NCI-H1105 (cell line): ENCODE measurements around the gene RTL10.

Experiments
- DNase-seq: peaks from one replicate; lab custom pipeline; 2025; lab: John Stamatoyannopoulos, UW

Gene RTL10

DNA sequence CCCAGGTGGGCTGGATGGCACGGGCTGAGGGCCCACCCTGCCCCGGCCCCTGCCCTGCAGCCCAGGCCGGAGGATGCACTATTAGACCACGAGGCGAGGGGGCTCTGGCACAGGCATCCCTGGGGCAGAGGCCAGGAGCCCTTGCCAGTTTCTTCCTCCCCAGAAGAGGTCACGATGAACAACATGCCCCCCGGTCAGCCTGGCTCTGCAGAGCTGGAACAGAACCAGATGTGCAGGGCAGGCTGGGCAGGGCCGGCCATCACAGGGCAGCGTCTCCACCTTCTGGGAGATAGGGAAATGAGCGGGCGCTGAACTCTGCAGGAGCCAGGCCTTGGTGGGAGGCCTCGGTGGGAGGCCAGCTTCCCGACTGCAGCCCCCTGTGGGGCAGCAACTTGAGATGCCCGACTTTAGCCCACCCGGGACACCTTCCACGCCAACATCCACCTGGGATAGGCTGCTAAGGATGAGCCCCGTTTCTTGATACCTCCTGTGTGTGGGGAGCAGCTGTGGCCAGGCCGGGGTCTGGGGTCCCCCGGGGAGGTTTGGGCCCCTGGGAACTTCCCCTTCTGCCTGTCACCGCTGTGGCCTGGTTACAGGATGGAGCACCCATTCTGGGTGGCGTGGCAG is 21.8 kb upstream of the RTL10 start:
- DNase-seq = no peak

- no peak for DNase-seq
These were observed 21.0 kb upstream of the RTL10 start for GRCh38 chr22:19875531-19876313.

DNA sequence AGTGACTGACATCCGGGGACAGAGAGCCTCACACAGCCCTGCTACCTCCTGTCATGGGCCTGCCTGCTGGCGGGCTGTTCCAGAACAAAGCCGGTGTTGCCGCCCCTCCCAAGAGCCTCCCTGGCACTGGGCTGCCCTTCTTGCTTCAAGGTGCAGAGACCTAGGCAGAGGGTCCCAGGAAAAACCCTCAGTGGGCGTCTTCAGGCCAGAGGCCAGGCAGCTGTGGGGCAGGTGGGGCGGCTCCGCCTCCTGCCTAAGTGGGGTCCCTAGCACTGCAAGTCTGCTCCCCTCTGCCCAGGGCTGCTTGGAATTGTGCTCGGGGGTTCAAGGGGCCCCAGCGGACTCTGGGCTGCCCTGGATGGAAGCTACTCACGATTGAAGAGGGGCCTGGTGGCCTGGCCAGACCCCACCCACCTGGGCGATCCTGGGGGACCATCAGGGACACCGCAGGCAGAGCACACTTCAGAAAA is 20.4 kb upstream of the RTL10 start:
- DNase-seq = no peak

DNA sequence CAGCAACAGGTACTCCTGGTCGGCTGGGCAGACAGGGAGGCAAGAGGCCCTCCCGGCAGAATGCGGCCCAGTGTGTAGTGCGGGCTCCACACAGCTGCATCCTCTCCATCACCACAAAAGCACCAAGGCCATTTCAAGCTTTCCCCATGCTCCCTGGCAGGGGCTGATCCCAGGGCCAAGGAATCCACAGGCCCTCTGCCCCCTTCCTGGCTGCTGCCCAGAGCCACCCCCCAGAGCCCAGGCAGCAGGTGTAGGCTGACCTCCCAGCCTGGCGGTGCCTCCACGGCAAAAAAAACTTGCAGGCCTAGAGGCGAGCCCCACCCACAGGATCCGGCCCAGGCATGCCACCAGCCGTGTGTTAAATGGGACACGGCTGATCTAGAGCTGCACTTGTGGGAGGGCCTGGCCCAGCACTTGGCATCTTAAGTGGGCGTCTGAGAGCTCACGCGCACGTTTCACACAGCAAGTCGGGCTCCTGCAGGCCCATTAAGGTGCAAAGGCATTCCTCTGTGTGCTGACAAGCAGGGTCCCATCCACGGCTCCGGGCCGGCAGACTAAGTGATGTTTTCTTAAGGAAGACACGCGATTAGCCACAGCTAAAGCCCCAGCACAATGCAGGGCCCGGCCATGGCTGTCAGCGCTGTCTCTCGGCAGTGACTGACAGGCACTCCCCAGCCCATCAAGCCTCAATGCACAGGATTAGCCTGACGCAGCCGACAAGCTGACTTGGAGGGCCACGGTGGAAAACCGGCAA is 19.8 kb upstream of the RTL10 start:
- DNase-seq = peak; percentile 49

- no peak for DNase-seq
These were observed 19.3 kb upstream of the RTL10 start for GRCh38 chr22:19873960-19874306.

DNA sequence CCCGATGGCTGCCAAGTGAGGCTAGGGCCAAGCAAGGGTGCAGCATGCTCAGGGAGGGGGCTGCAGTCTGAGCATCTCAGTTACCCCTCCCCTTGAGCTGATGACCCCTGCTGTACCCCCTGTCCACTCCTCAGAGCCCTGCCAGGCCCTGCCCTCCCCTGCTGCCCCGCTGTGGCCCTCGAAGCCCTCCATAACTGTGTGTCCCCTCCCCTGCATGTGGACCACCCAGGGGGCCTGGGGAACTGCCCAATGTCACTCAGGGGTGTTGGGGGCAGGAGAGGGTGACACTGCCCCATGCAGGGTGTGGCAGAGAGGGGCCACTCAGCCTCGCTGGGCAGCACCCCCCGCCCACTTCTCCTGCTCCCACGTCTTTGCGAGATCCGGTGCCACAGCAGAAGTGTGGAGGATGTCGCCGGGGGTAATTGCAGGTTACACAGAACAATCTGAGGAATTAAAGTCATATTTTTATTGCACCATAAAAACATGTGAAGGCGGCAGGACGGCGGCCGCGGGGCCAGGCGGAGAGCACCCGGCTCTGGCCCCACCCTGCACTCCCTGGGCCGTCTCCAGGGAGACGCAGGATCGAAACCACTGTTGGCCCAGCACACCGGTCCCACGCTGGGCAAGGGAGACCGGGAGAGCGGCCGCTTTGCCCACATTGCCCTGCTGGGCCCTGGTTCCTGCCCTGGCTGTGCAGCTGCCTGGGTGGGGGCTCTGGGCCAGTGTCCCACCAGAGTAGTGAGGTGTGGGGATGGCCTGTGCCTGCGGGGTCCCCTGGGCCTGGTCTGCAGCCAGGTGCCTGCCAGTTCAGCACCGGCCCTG is 18.7 kb upstream of the RTL10 start:
- DNase-seq = no peak

DNA sequence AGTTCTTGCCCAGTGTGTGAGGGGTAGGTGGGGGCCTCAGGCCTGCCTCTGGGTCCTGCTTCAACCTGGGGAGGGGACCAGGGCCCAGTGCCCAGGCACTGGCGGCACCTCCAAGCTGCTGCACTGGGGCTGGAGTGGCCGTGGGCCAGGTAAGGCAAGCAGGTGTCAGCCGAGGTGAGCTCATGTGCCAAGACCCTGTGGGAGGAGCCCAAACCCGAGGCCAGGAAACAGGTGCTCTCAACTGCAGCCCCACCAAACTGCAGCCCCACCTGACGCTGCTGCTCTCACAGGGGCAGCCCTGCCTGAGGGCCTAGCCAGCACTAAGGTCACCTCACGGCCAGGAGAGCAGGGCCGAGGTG is 18.1 kb upstream of the RTL10 start:
- DNase-seq = peak; percentile 79

GRCh38 chr22:19871845-19872778 is 17.4 kb upstream of the RTL10 start:
- DNase-seq = no peak

DNA sequence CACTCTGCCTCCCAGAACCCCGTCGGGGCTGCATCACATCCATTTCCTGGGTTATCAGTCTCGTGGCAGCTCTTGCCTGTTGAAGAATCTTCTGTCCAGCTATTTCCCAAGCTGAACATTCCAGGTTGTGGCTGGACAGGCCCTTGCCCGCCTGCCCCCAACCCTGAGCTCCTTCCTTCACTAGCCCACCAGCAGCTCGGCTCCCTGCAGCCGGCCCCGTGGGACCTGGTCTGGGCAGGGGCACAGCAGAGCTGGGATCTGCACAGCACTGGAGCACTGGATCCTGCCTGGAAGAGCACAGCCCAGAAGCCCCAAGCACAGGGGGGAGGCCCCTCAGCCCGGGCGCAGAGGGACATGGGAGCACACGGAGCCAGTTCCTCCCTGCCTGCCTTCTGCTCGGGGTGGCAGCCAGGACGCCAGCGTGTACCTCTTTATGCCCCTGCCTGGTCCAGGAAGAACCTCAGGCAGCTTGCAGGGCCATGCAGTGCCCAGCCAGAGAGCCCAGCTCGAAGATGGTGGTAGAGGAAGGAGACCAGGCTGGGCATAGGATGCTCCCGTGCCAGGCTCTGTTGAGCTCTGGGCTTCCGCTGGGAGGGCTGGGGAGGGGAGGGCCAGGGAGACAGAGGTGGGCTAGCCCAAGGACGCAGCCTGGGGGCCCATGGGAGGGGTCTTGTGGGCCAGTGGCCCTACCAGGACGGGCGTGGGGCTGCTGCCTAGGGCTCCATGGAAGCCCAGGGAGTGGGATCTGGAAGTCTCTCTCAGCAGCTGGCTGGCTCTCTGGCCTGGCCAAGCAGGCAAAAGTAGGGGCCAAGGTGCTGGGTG is 16.6 kb upstream of the RTL10 start:
- DNase-seq = no peak

- DNase-seq = no peak
These were observed 15.7 kb upstream of the RTL10 start for GRCh38 chr22:19870153-19871022.

GRCh38 chr22:19869497-19870152 is 15.0 kb upstream of the RTL10 start:
- DNase-seq = no peak

DNA sequence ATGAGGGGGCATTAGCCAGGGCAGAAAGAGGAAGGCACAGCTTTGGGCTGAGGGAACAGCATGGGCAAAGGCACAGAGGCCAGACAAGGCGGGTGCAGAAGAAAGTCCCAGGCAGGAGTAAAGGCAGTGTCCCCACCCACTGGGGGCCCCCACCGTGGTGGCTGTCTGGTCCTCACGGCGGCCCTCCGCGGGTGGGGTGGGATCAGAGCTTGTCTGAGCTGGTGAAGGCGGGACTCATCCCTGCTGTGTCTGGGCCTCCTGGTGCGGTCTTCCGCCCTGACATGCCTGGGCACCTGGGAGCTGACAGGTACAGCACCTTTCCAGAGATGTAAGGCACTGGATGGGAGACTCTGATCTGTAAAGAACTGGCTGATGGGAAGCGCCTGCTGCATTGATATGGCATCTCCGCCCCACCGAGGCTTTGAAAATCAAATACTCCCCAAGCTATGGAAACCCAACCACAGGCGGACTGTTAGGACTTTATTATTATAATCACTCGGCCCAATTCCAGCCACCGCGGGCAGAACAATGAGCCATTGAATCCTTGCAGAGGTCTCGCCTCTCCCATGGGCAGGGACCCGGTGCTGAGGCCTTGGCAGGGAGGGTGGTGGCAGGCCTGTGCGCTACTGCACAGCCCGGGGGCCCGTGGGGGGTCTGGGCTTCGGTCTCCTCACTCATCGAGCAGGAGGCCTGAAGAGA is 14.2 kb upstream of the RTL10 start:
- DNase-seq = no peak

DNA sequence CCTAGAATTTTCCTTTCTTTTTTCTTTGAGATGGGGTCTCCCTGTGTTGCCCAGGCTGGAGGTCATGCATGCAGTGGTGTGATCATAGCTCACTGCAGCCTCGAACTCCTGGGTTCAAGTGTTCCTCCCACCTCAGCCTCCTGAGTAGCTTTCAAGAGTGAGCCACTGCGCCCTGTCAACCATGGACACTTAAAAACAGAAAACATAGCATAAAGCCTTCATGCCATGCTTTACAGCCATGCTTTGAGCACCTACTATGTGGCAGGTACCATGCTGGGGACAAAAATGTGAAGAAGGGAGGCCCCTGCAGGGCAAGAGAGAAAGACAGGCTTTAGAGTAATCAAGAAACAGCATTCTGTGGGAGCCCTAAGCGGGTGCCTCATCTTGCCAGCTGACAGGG is 13.7 kb upstream of the RTL10 start:
- no peak for DNase-seq

DNA sequence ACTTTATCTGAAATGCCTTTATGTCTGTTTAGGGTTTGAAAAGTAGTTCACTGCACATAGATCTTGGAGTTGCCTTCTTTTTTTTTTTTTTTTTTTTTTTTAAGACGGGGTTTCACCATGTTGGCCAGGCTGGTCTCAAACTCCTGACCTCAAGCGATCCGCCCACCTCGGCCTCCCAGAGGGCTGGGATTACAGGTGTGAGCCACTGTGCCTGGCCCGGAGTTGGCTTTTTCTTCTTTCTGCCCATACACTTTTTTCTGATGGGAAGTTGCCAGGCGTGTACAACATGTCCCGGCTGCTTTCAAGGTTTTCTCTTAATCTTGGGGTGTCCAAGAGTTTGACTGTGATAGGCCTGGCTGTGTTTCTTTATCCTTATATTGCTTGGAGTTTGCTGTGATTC is 12.9 kb upstream of the RTL10 start:
- no peak for DNase-seq

DNA sequence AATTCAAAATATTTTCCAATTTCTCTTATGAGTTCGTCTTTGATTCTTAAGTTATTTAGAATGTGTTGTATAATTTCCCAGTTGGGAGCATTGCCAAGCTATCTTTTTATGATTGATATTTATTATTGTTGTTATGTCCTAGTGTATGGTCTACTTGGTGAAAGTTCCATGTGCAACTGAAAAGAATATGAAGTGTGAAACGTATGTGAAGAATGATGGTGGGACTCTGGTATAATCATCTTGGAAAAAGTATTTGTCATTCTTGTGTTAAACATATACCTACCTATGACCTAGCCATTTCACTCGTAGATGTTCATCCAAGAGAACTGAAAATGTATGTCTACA is 12.0 kb upstream of the RTL10 start:
- DNase-seq = no peak

GRCh38 chr22:19865141-19865829 is 10.6 kb upstream of the RTL10 start:
- DNase-seq = no peak

DNA sequence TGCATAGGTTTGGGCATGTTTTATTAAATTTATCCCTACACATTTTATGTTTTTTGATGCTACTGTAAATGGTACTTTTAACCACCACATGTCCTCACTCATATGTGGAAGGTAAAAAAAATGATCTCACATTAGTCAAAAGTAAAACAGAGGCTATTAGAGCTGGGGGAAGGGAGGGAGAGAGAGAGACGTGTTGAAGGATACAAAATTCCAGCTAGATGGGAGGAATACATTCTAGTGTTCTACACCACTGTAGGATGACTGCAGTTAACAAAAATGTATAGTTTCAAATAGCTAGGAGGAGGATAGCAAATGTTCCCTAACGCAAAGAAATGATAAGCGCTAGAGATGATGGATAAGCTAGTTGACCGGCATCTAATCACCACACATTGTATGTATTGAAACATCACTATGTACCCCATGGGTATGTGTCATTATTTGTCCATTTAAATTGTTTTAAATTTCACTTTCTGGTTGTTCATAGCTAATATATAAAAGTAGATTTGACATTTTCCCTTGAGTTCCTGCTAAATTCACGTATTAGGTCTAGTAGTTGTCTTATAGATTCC is 9.9 kb upstream of the RTL10 start:
- DNase-seq = no peak
